ENCODE measurements around the gene CIAO3.

CIAO3 gene

GRCh38 chr16:718389-718788 is 22.4 kb downstream of the CIAO3 start:
- no peak for DNase-seq (ENCODE audit: low spot score)
- Histone ChIP-seq H3K9me3 (ENCODE audit: severe bottlenecking) (no peaks in the 10 kb centered on the region), H3K4me1 (ENCODE audit: insufficient read depth, poor library complexity, severe bottlenecking) (peaks cover 12% of the 10 kb centered on the region), H3K36me3 (ENCODE audit: low read depth) (peaks cover 7% of the 10 kb centered on the region; the same call in 1 of the 2 replicates), H3K27ac (ENCODE audit: poor library complexity, severe bottlenecking) (no peak overlapping the region), H3K4me3 (ENCODE audit: severe bottlenecking) (no peak overlapping the region), H3K27me3 (ENCODE audit: insufficient read depth, poor library complexity, severe bottlenecking) (no peaks in the 10 kb centered on the region)
- no peak for TF ChIP-seq CTCF (IDR thresholded peaks at IDR 0.05; ENCODE audit: poor library complexity, severe bottlenecking)
- no peak for ATAC-seq (ENCODE audit: low read depth)

- Histone ChIP-seq H3K36me3 (ENCODE audit: low read depth) (peaks cover 7% of the 10 kb centered on the region; the same call in 1 of the 2 replicates), H3K9me3 (ENCODE audit: severe bottlenecking) (no peaks in the 10 kb centered on the region), H3K27me3 (ENCODE audit: insufficient read depth, poor library complexity, severe bottlenecking) (no peaks in the 10 kb centered on the region), H3K27ac (ENCODE audit: poor library complexity, severe bottlenecking) (no peak overlapping the region), H3K4me1 (ENCODE audit: insufficient read depth, poor library complexity, severe bottlenecking) (peaks cover 12% of the 10 kb centered on the region), H3K4me3 (ENCODE audit: severe bottlenecking) (no peak overlapping the region)
- no peak for TF ChIP-seq CTCF (IDR thresholded peaks at IDR 0.05; ENCODE audit: poor library complexity, severe bottlenecking)
- DNase-seq (ENCODE audit: low spot score) (no peak), ATAC-seq (ENCODE audit: low read depth) (no peak)
Measured at GRCh38 chr16:717450-718245, 23.1 kb downstream of the CIAO3 start.

- DNase-seq (ENCODE audit: low spot score), result no peak
- no peak for ATAC-seq (ENCODE audit: low read depth)
- H3K4me1 ChIP-seq (ENCODE audit: insufficient read depth, poor library complexity, severe bottlenecking), result peaks cover 18% of the 10 kb centered on the region
- peaks cover 7% of the 10 kb centered on the region; the same call in 1 of the 2 replicates for H3K36me3 ChIP-seq (ENCODE audit: low read depth)
- H3K4me3 ChIP-seq (ENCODE audit: severe bottlenecking), result peak overlapping the region; percentile 80
- no peaks in the 10 kb centered on the region for H3K27me3 ChIP-seq (ENCODE audit: insufficient read depth, poor library complexity, severe bottlenecking)
- H3K9me3 ChIP-seq (ENCODE audit: severe bottlenecking), result no peaks in the 10 kb centered on the region
- TF ChIP-seq CTCF (IDR thresholded peaks at IDR 0.05; ENCODE audit: poor library complexity, severe bottlenecking), result no peak
- no peak overlapping the region for H3K27ac ChIP-seq (ENCODE audit: poor library complexity, severe bottlenecking)
Measured at GRCh38 chr16:716768-717325, 23.9 kb downstream of the CIAO3 start.

GRCh38 chr16:716200-716568 is 24.6 kb downstream of the CIAO3 start:
- no peaks in the 10 kb centered on the region for H3K27me3 ChIP-seq (ENCODE audit: insufficient read depth, poor library complexity, severe bottlenecking)
- ATAC-seq (ENCODE audit: low read depth) (no peak), DNase-seq (ENCODE audit: low spot score) (no peak)
- peaks cover 18% of the 10 kb centered on the region for H3K4me1 ChIP-seq (ENCODE audit: insufficient read depth, poor library complexity, severe bottlenecking)
- H3K27ac ChIP-seq (ENCODE audit: poor library complexity, severe bottlenecking), result peak overlapping the region; percentile 84
- H3K4me3 ChIP-seq (ENCODE audit: severe bottlenecking), result peak overlapping the region; percentile 80
- H3K9me3 ChIP-seq (ENCODE audit: severe bottlenecking), result no peaks in the 10 kb centered on the region
- no peak for TF ChIP-seq CTCF (IDR thresholded peaks at IDR 0.05; ENCODE audit: poor library complexity, severe bottlenecking)
- H3K36me3 ChIP-seq (ENCODE audit: low read depth), result peaks cover 7% of the 10 kb centered on the region; the same call in 1 of the 2 replicates

Data from RWPE2 (cell line).